Measurements from ENCODE around the gene SUCO. TPM values are rescaled to one million over a fixed set of nuclear protein-coding genes. Genes with fewer than 3 reads are reported as not detected.

The SUCO gene
- total RNA-seq, 2 experiments from 2014 or later = 22.9 to 42.3 TPM

DNA sequence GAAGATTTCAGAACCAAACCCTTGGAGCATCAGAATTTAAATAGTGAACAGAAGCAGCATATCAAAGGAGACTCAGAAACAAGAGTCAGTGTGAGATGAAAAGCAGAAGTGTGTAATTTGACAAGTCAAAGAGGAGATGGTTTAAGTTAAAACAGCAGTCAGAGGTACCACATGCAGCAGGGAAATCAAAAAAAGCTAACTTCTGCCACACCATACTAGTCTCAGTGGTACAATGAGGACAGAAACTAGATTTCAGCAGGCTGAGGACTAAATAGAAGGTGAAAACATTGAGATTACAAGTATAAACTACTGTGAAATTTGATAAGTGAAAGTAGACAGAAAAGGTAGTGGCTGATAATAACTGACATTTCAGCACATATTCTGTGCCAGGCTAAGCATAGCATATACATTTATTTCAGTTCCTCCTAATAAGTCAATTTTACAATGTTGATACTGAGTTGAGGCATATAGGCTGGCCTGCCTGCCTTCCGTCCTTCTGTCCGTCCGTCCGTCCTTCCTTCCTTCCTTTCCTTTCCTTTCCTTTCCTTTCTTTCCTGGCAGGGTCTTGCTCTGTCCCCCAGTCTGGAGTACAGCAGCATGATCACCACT lies 12.6 kb downstream of the SUCO start:
- Histone ChIP-seq H3K9me3 (ENCODE audit: low read length) (no peaks in the 10 kb centered on the region), H3K4me3 (ENCODE audit: low read depth, low read length, poor library complexity, severe bottlenecking) (no peak overlapping the region), H3K27ac (ENCODE audit: low read depth, low read length, poor library complexity, severe bottlenecking) (peak overlapping the region; percentile 1), H3K4me2 (ENCODE audit: low read length) (peak overlapping the region; percentile 50), H4K20me1 (ENCODE audit: insufficient read depth, low read length) (peaks cover 53% of the 10 kb centered on the region), H3K9me2 (ENCODE audit: insufficient read depth, low read length) (no peaks in the 10 kb centered on the region), H2AFZ (ENCODE audit: low read length) (no peak overlapping the region), H3K4me1 (ENCODE audit: insufficient read depth, low read length, poor library complexity, severe bottlenecking) (peaks cover 31% of the 10 kb centered on the region), H3K79me2 (ENCODE audit: insufficient read depth, low read depth, low read length) (peaks cover 99% of the 10 kb centered on the region), H3K36me3 (ENCODE audit: insufficient read depth, low read length) (no peaks in the 10 kb centered on the region)
- BruUV-seq (replicated peaks) = no TSS peak
- ChIA-PET POLR2A (interaction anchor here (0.9 to 4.9 kb wide), 3 partner anchors 10 to 13 kb away, joined by 3 to 27 read pairs (median 20); partner anchors contain the start of gene SUCO), CTCF (ENCODE audit: unreplicated experiment) (interaction anchor here (1.0 kb wide), 1 partner anchor 11 kb away, joined by 3 read pairs; no protein-coding TSS in a partner anchor)
- intact Hi-C loops (cut with micrococcal nuclease; ENCODE audit: unreplicated experiment) = no loop called here
- peak; percentile 33 for DNase-seq (ENCODE audit: low spot score)
- TF ChIP-seq, protein P1, sequence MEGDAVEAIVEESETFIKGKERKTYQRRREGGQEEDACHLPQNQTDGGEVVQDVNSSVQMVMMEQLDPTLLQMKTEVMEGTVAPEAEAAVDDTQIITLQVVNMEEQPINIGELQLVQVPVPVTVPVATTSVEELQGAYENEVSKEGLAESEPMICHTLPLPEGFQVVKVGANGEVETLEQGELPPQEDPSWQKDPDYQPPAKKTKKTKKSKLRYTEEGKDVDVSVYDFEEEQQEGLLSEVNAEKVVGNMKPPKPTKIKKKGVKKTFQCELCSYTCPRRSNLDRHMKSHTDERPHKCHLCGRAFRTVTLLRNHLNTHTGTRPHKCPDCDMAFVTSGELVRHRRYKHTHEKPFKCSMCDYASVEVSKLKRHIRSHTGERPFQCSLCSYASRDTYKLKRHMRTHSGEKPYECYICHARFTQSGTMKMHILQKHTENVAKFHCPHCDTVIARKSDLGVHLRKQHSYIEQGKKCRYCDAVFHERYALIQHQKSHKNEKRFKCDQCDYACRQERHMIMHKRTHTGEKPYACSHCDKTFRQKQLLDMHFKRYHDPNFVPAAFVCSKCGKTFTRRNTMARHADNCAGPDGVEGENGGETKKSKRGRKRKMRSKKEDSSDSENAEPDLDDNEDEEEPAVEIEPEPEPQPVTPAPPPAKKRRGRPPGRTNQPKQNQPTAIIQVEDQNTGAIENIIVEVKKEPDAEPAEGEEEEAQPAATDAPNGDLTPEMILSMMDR (conservative IDR thresholded peaks at IDR 0.05; ENCODE audit: low read length) = no peak
- TF ChIP-seq EZH2phosphoT487 (IDR thresholded peaks at IDR 0.05; ENCODE audit: borderline replicate concordance, low read depth, low read length) = no peak

DNA sequence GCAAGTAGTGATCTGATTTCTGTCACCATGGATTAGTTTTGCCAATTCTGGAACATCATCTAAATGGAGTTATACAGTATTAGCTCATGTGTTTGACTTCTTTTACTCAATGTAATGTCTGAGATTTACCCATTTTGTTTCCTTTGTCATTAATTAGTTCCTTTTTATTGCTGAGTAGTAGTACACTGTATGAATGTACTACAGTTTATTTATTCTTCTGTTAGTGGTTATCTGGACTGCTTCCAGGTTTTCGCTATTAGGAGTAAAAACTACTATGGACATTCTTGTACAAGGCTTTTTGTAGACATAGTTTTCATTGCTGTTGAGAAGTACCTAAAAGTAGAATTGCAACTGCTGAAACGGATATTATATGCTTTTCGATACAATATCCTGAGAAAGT lies 14.1 kb downstream of the SUCO start:
- CTCF ChIA-PET (ENCODE audit: unreplicated experiment) = no interaction called here
- Histone ChIP-seq H3K4me1 (ENCODE audit: insufficient read depth, low read length, poor library complexity, severe bottlenecking) (peaks cover 31% of the 10 kb centered on the region), H3K27ac (ENCODE audit: low read depth, low read length, poor library complexity, severe bottlenecking) (no peak overlapping the region)

More for the DNA sequence above, 14.1 kb downstream of the SUCO start:
- Histone ChIP-seq H3K4me3 (ENCODE audit: low read depth, low read length, poor library complexity, severe bottlenecking) (no peak overlapping the region), H3K36me3 (ENCODE audit: insufficient read depth, low read length) (no peaks in the 10 kb centered on the region), H3K9me3 (ENCODE audit: low read length) (no peaks in the 10 kb centered on the region), H3K79me2 (ENCODE audit: insufficient read depth, low read depth, low read length) (peaks cover 99% of the 10 kb centered on the region), H3K4me2 (ENCODE audit: low read length) (no peak overlapping the region), H4K20me1 (ENCODE audit: insufficient read depth, low read length) (peaks cover 60% of the 10 kb centered on the region), H3K9me2 (ENCODE audit: insufficient read depth, low read length) (no peaks in the 10 kb centered on the region), H2AFZ (ENCODE audit: low read length) (no peak overlapping the region)
- DNase-seq (ENCODE audit: low spot score) = no peak
- BruUV-seq (replicated peaks) = no TSS peak
- intact Hi-C loops (cut with micrococcal nuclease; ENCODE audit: unreplicated experiment) = no loop called here
- TF ChIP-seq, protein P1 (conservative IDR thresholded peaks at IDR 0.05; ENCODE audit: low read length) = no peak
- no peak for TF ChIP-seq EZH2phosphoT487 (IDR thresholded peaks at IDR 0.05; ENCODE audit: borderline replicate concordance, low read depth, low read length)
- POLR2A ChIA-PET = interaction anchor here (0.9 kb wide), 1 partner anchor 12 kb away, joined by 4 read pairs; no protein-coding TSS in a partner anchor

Data from OCI-LY7 (cell line).